Cardiac fibroblast (primary cell): ENCODE measurements around the gene SNRPE.

Experiments
- DNase-seq, 2 donors: peaks; one replicate each; pipeline versions ENCODE4 v3.0.0 to v3.0.0-alpha.2; 2010; ENCODE audit warnings: low read depth in 2 of 2
- H3K4me3 ChIP-seq, 2 donors: replicated peaks in 1 of 2; 1 replicate in 1 of 2; 2 replicates in 1 of 2; pipeline ENCODE4 v1.5.1; 2011; ENCODE audit warnings: low read depth in 2 of 2, low read length in 2 of 2, mild to moderate bottlenecking in 2 of 2, moderate library complexity in 1 of 2
- CTCF ChIP-seq: IDR thresholded peaks from one replicate; pipeline ENCODE4 v1.5.1; 2011; ENCODE audit warnings: low read depth, mild to moderate bottlenecking, low read length, inconsistent platforms

The SNRPE gene

GRCh38 chr1:203873094-203873493, 11.7 kb downstream of the SNRPE start:
- TF ChIP-seq CTCF = no peak
- no peak for DNase-seq
- no peak overlapping the region for H3K4me3 ChIP-seq

- no peak for DNase-seq
- no peak for TF ChIP-seq CTCF
- H3K4me3 ChIP-seq = no peak overlapping the region
Measured at GRCh38 chr1:203878422-203878821, 17.0 kb downstream of the SNRPE start.

GRCh38 chr1:203880606-203881005, 19.2 kb downstream of the SNRPE start:
- DNase-seq = no peak
- no peak overlapping the region for H3K4me3 ChIP-seq
- TF ChIP-seq CTCF = no peak

GRCh38 chr1:203888807-203889251, 27.4 kb downstream of the SNRPE start:
- TF ChIP-seq CTCF = no peak
- DNase-seq = peak; percentile 76 to 92
- H3K4me3 ChIP-seq = no peak overlapping the region

GRCh38 chr1:203891950-203892349, 30.6 kb downstream of the SNRPE start:
- DNase-seq = peak in 1 of 2 donors; percentile 61
- TF ChIP-seq CTCF = no peak
- H3K4me3 ChIP-seq = no peak overlapping the region

GRCh38 chr1:203898458-203899352, 37.3 kb downstream of the SNRPE start:
- no peak for DNase-seq
- TF ChIP-seq CTCF = no peak
- H3K4me3 ChIP-seq = no peak overlapping the region
